HL-60/S4 treated with phorbol 12-myristate 13-acetate at 8.2 ng/mL for 4 days and 3 days (cell line): ENCODE results near the gene CHIC2.

Experiments
- in situ Hi-C: fragments of 300-500 bp; cut with MboI; formaldehyde crosslinking; loops from 2 replicates; pipeline ENCODE4 v1.15.0; 2022; ENCODE audit warnings: low sequenced_read_pairs

The CHIC2 gene

DNA sequence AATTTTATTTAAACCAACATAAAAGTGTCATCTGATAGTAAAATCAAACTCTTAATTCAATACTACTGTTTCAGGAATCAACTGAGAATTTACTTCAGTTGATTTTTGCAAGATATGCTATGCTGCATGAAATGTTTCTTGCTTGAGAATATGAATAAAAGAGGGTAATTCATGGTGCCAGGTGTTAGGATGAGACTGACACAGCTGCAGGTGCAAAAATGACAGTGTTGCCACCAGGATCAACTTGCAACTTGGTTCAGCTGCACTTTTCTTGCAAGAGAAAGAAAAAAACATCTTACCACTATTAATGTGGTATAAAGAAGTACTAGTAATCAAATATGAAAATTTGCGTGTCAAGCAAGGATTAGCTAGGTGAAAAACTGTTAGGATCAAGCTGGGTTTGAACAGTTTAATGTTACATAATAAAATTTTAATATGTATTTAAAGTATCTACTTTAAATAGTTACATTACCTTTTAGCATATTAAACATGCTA, 49.7 kb downstream of the CHIC2 start:
- in situ Hi-C loops, result no loop called here

DNA sequence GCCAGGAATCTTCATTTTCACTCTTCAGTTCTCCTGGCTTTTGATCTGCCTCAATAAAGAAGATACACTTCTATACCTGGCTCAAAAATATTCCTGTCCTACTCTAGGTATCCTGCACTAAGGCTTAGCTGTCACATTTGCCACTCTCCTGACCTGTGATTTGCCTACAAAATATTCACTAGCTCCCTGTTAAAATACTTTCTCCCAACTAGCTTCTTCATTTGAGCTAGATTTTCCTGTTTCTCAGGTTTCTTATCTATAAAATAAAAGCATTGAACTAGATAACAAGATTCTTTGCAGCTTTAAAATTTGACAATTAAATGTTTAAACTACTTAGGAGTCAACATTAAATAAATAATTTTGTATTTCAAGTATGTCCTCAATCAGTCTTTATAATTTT, 53.2 kb downstream of the CHIC2 start:
- in situ Hi-C loops, result no loop called here

DNA sequence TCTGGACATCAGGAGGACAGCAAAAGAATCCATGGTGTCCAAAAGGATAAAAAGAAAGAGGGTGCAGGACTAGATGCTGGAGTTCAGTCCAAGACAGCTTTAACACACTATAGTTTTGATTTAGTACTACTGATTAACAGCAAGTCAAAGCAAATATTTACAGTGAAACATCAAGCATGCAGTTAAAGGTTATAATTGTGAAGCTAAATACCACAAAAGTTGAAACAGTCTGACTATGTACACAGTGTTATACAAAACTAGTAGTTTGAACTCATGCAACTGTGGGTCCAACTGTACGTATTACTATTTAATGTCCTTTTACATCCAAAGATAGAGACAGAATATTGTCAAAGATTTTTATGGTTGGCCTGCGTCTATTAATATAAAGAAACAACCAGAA, 57.6 kb downstream of the CHIC2 start:
- in situ Hi-C loops, result no loop called here

DNA sequence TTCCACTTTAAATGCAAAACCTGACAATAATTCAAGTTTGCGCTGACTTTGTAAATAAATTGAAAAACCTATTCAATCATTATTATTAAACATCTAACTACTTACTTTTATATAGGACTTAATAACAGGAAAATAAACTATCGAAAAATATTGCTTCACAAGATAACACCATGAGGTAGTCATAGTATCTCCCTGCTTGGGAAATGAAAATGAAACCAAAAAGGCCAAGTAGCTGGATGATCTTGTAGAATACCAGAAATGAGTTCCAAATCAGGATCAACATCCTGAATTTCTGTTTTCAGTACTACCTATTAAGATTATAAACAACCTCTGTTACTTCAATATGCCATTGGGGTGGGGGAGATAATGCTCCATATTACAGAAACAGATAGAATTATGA, 58.9 kb downstream of the CHIC2 start:
- in situ Hi-C loops, result no loop called here

DNA sequence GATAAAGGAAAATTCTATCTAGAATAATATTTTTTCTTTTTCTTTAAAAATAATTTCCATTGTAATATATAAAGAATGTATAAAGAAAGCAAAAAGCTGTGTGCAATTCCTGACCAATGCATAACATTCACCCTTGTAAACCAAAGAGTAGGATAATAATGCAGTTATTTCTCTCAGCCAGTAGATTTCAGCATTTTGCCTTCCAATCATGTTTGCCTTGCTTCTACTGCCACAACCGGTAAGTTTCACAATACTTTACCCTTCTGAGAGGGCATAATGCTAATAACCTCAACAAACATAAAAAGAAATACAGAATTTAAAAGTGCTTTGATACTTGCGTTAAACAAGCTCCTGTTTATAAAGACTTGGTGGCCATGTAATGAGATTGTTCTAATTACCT, 59.9 kb downstream of the CHIC2 start:
- in situ Hi-C loops, result no loop called here

DNA sequence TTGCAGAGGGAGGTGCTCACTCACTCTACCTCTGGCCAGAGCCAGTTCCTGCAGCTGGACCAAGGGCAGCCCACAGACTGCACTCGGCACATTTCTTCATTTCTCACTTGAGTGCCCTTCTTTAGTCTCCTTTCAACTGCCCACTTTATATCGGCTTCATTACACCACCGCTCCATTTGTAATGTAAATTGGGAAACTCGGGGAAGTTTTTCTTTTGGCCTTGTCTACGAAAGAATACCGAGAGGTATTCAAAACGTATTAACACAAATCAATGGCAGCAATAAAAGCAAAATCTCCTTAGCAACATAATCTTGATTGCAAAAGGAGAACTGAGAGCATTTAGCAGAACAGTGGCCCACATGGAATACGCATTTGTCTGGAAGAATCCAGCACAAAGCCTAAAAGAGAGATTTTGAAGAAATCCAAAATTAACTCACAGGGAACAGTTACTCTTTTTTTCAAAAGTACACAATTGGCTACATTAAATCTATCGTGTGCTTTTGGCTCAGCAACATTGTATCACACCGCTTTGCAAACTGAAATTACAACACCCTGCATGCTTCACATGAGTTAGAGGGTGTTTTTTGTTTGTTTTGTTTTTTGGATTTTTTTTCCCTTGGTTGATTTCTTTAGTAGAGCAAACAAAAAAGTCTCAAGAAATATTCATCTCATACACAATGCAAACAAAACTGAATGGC, 62.6 kb downstream of the CHIC2 start:
- in situ Hi-C loops, result no loop called here

DNA sequence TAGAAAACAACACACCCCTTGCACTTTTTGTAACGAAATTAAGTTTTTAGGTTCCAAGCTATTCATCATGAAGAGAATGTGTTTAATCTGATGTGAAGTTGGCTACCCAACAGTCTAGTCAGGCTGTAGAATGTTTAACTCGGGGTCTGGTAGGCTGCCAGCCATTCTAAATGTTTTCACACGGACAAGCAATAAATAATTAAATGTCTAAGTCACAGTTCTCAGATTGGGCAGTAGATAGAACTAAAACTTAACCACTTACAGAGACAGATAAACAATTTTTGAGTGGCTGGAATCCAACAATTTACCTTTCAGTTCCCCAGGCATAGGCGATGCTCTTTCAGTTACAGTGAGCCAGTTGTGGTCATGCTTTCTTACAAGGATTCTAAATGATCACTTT, 66.5 kb downstream of the CHIC2 start:
- in situ Hi-C loops, result no loop called here

DNA sequence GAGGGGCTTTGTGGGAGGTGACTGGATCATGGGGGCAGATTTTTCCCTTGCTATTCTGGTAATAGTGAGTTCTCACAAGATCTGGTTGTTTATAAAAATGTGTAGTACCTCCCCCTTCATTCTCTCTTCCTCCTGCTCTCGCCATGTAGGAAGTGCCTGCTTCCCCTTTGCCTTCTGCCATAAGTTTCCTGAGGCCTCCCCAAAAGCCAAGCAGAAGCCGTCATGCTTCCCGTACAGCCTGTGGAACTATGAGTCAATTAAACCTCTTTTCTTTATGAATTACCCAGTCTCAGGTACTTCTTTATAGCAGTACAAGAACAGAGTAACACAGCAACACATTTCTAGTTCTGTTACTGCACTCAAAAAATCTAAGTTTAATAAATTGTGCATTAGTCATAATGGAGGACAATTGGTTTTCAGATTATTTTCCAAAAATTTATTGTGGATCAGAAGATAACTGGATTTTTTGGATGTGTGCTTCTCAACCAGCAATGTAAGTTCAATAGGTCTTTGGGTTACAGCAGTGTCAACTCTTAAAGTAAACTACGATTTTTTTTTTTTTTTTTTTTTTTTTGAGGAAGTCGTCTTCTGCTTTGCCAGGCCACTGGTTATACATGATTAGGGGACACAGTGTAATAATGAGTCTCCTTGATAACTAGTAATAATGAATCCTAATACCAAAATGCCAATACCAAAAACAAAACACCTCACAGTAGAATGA, 69.9 kb downstream of the CHIC2 start:
- in situ Hi-C loops, result no loop called here

DNA sequence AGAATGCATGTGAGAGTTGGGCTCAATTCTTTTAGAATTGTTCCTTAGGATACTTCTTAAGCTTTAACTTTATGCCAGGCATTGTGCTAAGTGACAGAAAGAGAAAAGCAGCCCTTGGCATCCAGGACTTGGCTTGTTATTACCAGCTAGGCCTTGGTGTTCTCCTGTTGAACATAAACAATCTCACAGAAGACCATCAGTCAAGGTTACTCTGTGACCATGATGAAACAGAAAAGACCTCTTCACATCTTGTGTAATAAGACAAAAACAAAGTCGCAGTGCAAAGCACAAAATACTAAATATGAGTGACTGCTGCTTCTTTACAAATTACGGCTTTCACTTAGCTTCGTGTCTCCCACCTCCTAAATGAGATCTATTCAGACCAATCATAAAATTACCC, 71.6 kb downstream of the CHIC2 start:
- in situ Hi-C loops, result no loop called here

DNA sequence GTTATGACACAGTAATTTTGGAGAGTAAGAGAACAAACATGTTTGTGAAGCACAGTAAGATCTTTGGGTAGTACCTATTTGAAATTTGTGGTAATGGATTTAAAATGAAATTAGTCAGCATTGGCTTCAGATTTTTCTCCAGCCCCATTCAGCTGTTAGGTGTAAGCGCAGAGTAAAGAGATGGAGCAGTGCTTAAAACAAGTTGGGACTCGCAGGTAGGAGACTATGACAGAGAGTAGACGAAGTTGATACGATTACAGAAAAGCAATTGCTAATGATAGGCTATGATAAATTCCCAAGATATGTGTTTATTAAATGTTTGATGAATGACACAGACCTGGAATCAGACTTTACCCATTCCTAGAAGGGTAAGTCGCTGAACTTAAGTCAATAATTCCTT, 72.6 kb downstream of the CHIC2 start:
- in situ Hi-C loops, result no loop called here

DNA sequence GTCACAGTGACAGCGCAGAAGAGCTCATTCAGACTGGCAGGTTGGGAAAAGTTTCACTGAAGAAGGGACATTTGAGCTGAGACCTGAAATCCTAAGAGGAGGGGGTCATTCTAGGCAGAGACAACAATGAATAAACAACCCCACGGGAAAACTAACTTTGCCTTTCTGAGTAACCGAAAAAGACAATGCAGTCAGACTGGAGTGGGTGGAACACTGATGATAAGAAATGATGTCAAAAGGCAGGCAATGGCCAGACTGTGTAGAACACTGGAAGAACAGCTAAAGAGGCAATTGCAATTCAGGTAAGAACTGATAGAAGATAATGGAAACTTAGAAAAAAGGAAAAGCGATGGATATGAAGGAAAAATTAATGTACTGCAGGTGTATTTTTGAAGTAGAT, 73.8 kb downstream of the CHIC2 start:
- in situ Hi-C loops, result no loop called here

DNA sequence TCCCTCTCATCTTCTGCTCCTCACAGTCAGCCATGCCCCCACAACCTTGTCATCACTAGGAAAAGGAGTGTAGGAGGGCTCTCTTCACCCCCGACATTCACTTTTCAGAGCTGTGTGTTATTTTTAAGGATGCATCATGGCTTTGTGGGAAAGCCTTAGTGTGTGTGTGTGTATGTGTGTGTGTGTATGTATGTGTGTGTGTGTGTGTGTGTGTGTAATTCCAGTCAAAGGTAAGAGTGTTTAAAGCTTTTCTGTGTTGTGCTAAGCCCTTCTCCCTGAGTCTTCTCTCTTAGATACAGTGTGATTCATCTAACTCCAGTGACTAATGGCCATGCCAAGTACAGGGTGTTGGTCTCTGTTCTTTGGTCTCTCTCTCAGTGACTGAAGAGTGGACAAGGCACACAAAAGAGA, 76.6 kb downstream of the CHIC2 start:
- in situ Hi-C loops, result no loop called here

DNA sequence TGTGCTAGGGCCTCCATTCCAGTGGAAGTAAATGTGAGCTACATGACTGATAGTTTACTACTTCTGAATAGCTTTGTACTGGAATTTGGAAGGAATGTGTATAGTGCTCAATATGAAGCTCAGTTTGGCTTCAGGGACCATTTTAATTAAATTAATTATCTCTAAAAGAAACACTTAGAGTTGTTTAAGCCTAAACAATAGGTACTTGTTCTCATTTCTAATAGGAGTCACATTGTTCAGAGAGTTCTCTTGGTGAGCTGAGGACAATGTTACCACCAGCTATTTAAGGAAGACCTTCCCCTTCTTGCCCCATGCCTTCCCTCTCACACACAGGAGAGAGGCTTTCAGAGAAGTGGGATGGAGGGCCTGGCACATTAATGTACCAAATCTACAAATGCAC, 78.3 kb downstream of the CHIC2 start:
- in situ Hi-C loops, result no loop called here

DNA sequence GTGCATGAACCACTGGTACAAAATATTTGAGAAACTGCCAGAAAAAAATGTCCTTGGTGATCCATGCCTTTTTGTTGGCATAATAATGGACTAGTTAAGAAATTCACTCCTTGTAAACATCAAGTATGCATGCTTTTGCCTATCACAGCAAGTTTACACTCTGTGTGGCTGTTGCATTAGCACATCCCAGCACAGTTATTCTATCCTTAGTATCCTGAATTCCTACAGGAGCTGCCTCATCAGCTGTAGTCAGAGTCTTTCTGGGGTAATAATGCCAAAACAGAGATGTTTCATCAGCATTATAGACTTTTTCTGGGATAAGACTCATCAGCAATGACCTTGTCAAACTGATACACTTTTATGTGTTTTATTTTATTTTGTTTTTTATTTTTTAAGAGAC, 82.8 kb downstream of the CHIC2 start:
- in situ Hi-C loops, result no loop called here

DNA sequence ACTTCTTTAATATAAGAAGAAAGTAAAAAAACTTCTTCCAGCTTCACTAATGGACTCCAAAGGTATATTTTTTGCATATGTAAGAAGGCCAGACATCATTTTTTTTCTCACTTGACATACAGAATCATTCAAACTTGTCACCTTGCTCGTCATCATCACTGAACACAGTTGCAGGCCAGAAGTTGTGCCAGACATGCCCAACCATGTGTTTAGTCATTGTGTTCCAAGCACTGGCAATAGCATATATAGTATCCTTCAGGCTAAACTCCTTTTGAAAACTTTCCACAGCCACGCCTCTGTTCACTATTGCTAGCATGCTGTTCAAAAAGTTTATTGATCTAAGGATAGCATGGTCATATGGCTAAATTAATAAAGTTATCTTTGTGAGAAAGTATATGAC, 83.3 kb downstream of the CHIC2 start:
- in situ Hi-C loops, result no loop called here

DNA sequence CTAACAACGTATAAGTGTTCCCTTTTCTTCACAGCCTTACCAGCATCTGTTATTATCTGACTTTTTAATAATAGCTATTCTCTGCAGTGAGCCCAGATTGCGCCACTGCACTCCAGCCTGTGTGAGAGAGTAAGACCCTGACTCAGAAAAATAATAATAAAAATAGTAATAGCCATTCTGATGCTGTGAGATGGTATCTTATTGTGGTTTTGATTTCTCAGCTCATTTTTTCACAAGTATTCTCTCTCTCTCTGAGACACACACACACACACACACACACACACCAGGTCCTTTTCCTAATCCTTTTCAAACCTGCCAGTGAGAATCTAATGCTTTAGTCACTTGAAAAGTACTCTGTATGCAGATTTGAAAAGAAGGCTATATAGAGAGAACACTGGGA, 89.8 kb downstream of the CHIC2 start:
- in situ Hi-C loops, result no loop called here

DNA sequence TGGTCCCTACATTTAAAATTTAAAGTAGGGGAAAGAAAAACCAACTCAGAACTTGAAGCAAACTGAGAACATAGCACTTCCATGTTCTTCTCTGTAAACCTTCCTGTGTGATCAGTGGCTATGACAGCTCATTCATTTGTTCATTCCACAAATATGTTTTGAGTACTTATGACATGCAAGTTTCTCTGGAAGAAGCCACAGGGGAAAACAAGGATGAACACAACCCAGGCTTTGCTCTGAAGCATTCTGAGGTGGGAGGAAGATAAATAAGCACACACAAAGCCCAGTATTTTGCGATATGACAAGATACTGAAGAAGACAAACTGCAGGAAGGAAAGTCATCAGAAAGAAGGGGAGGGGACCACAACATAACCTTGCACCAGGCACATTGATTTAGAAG, 96.4 kb downstream of the CHIC2 start:
- in situ Hi-C loops, result no loop called here

DNA sequence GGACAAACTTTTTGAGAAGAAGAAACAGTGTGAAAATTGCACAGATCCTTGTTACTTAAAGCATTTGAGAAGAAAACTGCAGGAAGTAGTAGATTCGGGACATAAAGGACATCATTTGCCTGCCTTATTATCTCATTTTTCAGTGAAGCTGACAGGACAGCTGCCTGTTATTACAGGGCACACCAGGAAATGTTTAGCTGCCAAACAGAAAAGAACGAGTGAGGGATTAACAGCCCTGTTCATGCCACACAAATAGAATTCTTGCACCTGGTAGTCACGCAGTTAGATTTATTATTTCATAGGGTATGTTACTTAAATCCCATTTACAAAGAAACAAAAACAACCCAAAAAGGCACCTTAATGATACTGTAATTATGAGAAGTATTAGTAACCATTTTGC, 100.6 kb downstream of the CHIC2 start:
- in situ Hi-C loops, result no loop called here

DNA sequence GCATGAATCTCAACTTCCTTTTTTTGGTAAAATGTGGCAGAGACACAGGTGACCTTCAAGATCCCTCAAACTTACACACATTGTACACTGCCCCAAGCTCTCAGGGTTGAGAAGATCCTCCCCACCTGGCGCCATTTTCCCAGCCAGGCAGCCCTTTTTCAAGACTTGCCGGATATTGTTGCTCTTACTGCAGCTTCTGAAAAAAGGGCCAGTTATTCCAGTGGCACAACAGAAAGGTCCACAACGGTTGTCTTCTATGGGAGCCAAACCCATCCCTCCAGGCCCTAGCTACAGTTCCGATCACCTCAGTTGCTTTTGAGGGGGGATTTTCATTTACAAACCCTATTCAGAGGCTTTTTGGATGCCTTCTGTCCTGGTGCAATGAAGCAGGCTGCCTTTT, 101.1 kb downstream of the CHIC2 start:
- in situ Hi-C loops, result no loop called here

DNA sequence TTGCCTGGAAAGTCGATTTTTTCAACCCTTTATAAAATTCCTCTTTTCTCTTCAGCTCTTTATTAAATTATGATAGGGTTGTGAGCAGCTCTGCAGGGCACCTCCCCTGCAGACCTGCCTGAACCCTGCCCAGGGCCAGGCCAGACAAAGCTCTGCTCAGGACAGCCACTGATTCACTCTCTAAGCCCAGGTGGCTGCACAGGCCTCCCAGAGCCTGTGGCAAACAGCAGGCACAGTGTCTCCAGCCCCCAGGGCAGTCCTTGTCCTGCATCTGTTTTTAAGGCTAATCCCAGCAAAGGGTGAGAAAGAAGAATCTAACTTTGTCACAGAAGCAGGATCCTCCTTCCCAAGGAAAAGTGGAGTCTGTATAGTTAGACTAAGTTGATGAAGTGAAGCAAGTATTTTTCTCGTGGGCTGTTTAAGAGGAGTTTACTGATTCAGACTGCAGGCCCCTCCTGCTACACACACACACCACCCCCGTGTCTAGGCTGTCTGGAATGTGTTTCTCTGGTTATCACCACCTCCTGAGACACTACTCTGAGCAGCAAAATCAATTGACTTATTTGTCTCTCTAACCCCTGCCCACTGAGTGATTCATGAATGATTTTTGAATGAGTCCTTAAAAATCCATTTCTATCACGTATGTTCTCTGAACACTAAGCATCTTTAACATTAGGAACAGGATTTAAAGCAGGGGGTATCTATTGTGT, 101.7 kb downstream of the CHIC2 start:
- in situ Hi-C loops, result no loop called here

DNA sequence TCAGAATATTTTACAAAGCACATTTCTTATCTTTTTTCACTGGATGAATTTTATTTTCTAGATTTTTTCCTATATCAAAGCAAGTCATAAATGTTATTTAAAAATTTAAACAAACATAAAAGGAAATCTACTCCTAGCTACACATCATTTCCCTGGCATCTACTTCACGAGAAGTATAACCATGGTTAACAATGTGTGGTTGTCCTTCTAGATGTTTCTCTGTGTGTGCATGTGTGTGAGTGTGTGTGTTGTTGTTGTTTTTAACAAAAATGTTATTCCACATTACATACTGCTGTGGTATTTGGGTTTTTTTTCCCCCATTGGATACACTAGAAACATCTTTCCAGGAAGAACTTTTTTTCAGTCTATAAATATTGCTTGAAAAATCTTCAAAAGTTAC, 103.1 kb downstream of the CHIC2 start:
- in situ Hi-C loops, result no loop called here

DNA sequence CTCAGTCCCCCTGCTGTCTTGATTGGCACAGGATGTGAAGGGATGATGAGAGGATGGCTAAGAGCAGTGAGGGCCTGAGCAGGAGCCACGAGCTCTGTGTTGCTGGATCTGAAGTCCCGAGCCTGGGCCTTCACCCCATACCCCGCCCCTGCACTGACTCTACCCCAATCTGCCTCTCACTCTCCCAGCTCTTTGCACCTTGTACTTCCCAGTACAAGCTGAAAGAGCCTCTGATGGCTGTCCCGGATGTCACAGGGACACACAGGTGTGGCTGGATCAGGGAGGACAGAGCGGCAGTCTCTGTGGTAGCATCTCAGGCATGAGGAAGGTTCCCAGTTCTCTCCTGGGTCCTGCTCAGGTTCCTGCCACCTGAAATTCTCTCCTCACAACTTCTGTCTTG, 103.6 kb downstream of the CHIC2 start:
- in situ Hi-C loops, result no loop called here
